Measurements from ENCODE around the gene RTEL1. TPM values are rescaled to one million over a fixed set of nuclear protein-coding genes. Genes with fewer than 3 reads are reported as not detected.
A peak's percentile ranks its signal among the peaks of the same experiment; 100 is the strongest.
"Not testable (repeated sequence)": the region's sequence is repeated elsewhere in the genome, so short reads cannot be mapped to it uniquely, and the experiment has no call there.

The RTEL1 gene
- total and polyA plus RNA-seq, 2 donors (not counting 1 experiment from before 2014, with no cell fraction given), result 4.7 to 12.4 TPM

GRCh38 chr20:63612276-63612931 is 45.7 kb upstream of the RTEL1 start:
- peaks cover 15% of the 10 kb centered on the region for H3K79me2 ChIP-seq (ENCODE audit: control insufficient read depth, insufficient read depth, low read length)
- H3K27ac ChIP-seq (ENCODE audit: insufficient read depth, low read length), result no peak overlapping the region

GRCh38 chr20:63613863-63614594 is 44.1 kb upstream of the RTEL1 start:
- not testable (repeated sequence) for H3K4me2 ChIP-seq (ENCODE audit: extremely low read depth, insufficient read depth, low read length); H3K4me1 ChIP-seq (ENCODE audit: control insufficient read depth, extremely low read depth, insufficient read depth, low read length); H3K27ac ChIP-seq (ENCODE audit: insufficient read depth, low read length); H3K27me3 ChIP-seq (ENCODE audit: control insufficient read depth, insufficient read depth, low read length); H3K36me3 ChIP-seq (ENCODE audit: control insufficient read depth, insufficient read depth, low read length); H3K9me3 ChIP-seq (ENCODE audit: control insufficient read depth, insufficient read depth, low read depth, low read length); H3K4me3 ChIP-seq (replicated peaks in 1 of 4; ENCODE audit: control extremely low read depth in 1 of 4, insufficient read depth in 1 of 4, low read depth in 3 of 4, low read length in 4 of 4); DNase-seq (ENCODE audit: low read depth in 2 of 2); H3K9ac ChIP-seq (ENCODE audit: insufficient read depth, low read length); H4K20me1 ChIP-seq (ENCODE audit: control insufficient read depth, extremely low read depth, insufficient read depth, low read length); H2AFZ ChIP-seq (ENCODE audit: low read length)
- peaks cover 15% of the 10 kb centered on the region for H3K79me2 ChIP-seq (ENCODE audit: control insufficient read depth, insufficient read depth, low read length)
- peak; percentile 13 to 33 for TF ChIP-seq CTCF (conservative IDR thresholded peaks at IDR 0.05 in 1 of 2, IDR thresholded peaks at IDR 0.05 in 1 of 2; ENCODE audit: low read depth in 1 of 2, low read length in 2 of 2)

More at GRCh38 chr20:63612276-63612931, 45.7 kb upstream of the RTEL1 start:
- TF ChIP-seq EZH2 (IDR thresholded peaks at IDR 0.05; ENCODE audit: low read length, missing control alignments) (no peak), CTCF (conservative IDR thresholded peaks at IDR 0.05 in 1 of 2, IDR thresholded peaks at IDR 0.05 in 1 of 2; ENCODE audit: low read depth in 1 of 2, low read length in 2 of 2) (no peak)
- Histone ChIP-seq H3K36me3 (ENCODE audit: control insufficient read depth, insufficient read depth, low read length) (peaks cover 2% of the 10 kb centered on the region), H3K27me3 (ENCODE audit: control insufficient read depth, insufficient read depth, low read length) (no peaks in the 10 kb centered on the region), H3K4me2 (ENCODE audit: extremely low read depth, insufficient read depth, low read length) (no peak overlapping the region), H3K9me3 (ENCODE audit: control insufficient read depth, insufficient read depth, low read depth, low read length) (no peaks in the 10 kb centered on the region), H3K4me1 (ENCODE audit: control insufficient read depth, extremely low read depth, insufficient read depth, low read length) (no peaks in the 10 kb centered on the region), H3K9ac (ENCODE audit: insufficient read depth, low read length) (no peak overlapping the region), H4K20me1 (ENCODE audit: control insufficient read depth, extremely low read depth, insufficient read depth, low read length) (no peaks in the 10 kb centered on the region), H3K4me3 (replicated peaks in 1 of 4; ENCODE audit: control extremely low read depth in 1 of 4, insufficient read depth in 1 of 4, low read depth in 3 of 4, low read length in 4 of 4) (no peak overlapping the region), H2AFZ (ENCODE audit: low read length) (no peak overlapping the region)
- DNase-seq (ENCODE audit: low read depth in 2 of 2), result peak; percentile 8 to 31

- no peak for DNase-seq (ENCODE audit: low read depth in 2 of 2)
- H3K79me2 ChIP-seq (ENCODE audit: control insufficient read depth, insufficient read depth, low read length), result peaks cover 31% of the 10 kb centered on the region
Measured at GRCh38 chr20:63617092-63617875, 40.8 kb upstream of the RTEL1 start.

More at GRCh38 chr20:63617092-63617875, 40.8 kb upstream of the RTEL1 start:
- Histone ChIP-seq H2AFZ (ENCODE audit: low read length) (no peak overlapping the region), H3K27me3 (ENCODE audit: control insufficient read depth, insufficient read depth, low read length) (no peaks in the 10 kb centered on the region), H3K4me3 (replicated peaks in 1 of 4; ENCODE audit: control extremely low read depth in 1 of 4, insufficient read depth in 1 of 4, low read depth in 3 of 4, low read length in 4 of 4) (no peak overlapping the region), H3K27ac (ENCODE audit: insufficient read depth, low read length) (no peak overlapping the region), H4K20me1 (ENCODE audit: control insufficient read depth, extremely low read depth, insufficient read depth, low read length) (no peaks in the 10 kb centered on the region), H3K36me3 (ENCODE audit: control insufficient read depth, insufficient read depth, low read length) (peaks cover 7% of the 10 kb centered on the region), H3K9me3 (ENCODE audit: control insufficient read depth, insufficient read depth, low read depth, low read length) (no peaks in the 10 kb centered on the region), H3K9ac (ENCODE audit: insufficient read depth, low read length) (no peak overlapping the region), H3K4me1 (ENCODE audit: control insufficient read depth, extremely low read depth, insufficient read depth, low read length) (no peaks in the 10 kb centered on the region), H3K4me2 (ENCODE audit: extremely low read depth, insufficient read depth, low read length) (no peak overlapping the region)
- no peak for TF ChIP-seq EZH2 (IDR thresholded peaks at IDR 0.05; ENCODE audit: low read length, missing control alignments)
- TF ChIP-seq CTCF (conservative IDR thresholded peaks at IDR 0.05 in 1 of 2, IDR thresholded peaks at IDR 0.05 in 1 of 2; ENCODE audit: low read depth in 1 of 2, low read length in 2 of 2), result no peak

Data from fibroblast of lung (primary cell).